Mammary epithelial cell (primary cell): Measurements from ENCODE around the gene SIX4.

ENCODE experiments used
- EZH2 ChIP-seq: IDR thresholded peaks from 2 replicates; pipeline ENCODE4 v1.6.1; 2012; ENCODE audit warnings: low read length, inconsistent platforms, borderline replicate concordance
- TF ChIP-seq, protein P1 (sequence below), 2 donors: IDR thresholded peaks in 1 of 2; conservative IDR thresholded peaks in 1 of 2; 2 replicates each; pipeline ENCODE4 v1.5.1; 2011 to 2012; ENCODE audit warnings: inconsistent platforms in 2 of 2, low read length in 2 of 2, mild to moderate bottlenecking in 2 of 2, control low read depth in 1 of 2, low read depth in 1 of 2; ENCODE audit not compliant: insufficient read depth in 1 of 2; ENCODE audit errors: extremely low read depth in 1 of 2

DNA sequence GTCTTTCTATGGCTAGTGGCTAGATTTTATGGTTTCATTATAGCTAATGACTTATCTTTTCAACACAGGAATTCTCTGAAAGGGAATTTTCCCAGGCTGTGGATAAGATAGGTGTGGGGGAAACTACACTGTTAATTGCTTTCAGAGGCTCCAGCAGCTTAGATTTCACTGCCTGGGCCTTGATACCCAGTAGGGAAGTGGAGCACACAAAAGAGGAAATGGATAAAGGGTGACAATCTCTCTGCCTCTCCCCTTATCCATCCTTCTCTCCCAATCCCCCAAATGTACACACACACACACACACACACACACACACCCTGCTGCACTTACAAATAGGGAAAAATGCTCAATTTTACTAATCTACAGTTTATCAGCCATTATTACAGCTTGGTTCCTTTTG is 19.1 kb downstream of the SIX4 start:
- TF ChIP-seq, protein P1, sequence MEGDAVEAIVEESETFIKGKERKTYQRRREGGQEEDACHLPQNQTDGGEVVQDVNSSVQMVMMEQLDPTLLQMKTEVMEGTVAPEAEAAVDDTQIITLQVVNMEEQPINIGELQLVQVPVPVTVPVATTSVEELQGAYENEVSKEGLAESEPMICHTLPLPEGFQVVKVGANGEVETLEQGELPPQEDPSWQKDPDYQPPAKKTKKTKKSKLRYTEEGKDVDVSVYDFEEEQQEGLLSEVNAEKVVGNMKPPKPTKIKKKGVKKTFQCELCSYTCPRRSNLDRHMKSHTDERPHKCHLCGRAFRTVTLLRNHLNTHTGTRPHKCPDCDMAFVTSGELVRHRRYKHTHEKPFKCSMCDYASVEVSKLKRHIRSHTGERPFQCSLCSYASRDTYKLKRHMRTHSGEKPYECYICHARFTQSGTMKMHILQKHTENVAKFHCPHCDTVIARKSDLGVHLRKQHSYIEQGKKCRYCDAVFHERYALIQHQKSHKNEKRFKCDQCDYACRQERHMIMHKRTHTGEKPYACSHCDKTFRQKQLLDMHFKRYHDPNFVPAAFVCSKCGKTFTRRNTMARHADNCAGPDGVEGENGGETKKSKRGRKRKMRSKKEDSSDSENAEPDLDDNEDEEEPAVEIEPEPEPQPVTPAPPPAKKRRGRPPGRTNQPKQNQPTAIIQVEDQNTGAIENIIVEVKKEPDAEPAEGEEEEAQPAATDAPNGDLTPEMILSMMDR (conservative IDR thresholded peaks at IDR 0.05 in 1 of 2, IDR thresholded peaks at IDR 0.05 in 1 of 2; ENCODE audit: extremely low read depth in 1 of 2, insufficient read depth in 1 of 2, low read depth in 1 of 2, low read length in 2 of 2): no peak
- TF ChIP-seq EZH2: no peak
